Coronary artery (tissue), 2 donors: ENCODE results near the gene CD52.

ENCODE experiments used
- DNase-seq: peaks from one replicate; pipeline ENCODE4 v3.0.0-alpha.2; 2017; ENCODE audit warnings: low spot score
- H3K27ac ChIP-seq, 2 donors: fragments of 200-600 bp; sonication (generic); one replicate each; pipeline ENCODE4 v1.5.1; 2016 to 2019
- H3K4me3 ChIP-seq: fragments of 200-600 bp; sonication (generic); 2 replicates; pipeline ENCODE4 v1.5.1; 2016; ENCODE audit warnings: mild to moderate bottlenecking, moderate library complexity
- TF ChIP-seq, protein P1 (sequence below): fragments of 200-600 bp; sonication (generic); IDR thresholded peaks from one replicate; pipeline ENCODE4 v1.5.1; 2019; ENCODE audit warnings: antibody characterized with exemption

Gene CD52

DNA sequence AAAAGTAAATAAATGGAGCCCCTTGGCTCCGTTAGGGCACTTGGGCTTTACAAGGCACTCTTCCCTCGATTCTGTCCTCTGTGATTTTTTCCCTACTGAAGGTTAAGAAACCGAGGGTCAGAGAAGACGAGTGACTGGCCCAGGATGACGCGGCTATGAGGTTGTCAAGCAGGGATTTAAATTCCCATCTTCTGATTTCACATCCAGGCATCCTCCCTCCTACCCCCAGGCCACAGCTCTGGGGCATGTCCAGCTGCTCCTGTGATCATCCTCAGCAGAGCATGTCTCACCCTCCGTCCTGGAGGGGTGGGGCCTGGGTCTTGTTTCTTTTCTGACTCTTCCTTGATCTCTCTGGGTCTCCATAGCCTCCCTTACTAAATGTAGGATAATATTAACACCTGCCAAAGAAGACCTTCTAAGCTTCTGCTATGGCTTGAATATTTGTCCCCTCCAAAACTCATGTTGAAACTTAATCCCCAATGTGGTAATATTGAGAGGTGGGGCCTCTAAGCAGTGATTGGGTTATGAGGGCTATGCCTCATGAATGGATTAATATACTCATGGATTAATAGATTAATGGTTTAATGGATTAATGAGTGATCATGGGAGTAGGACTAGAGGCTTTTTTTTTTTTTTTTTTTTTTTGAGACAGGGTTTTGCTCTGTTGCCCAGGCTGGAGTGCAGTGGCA, 31.6 kb downstream of the CD52 start:
- TF ChIP-seq, protein P1, sequence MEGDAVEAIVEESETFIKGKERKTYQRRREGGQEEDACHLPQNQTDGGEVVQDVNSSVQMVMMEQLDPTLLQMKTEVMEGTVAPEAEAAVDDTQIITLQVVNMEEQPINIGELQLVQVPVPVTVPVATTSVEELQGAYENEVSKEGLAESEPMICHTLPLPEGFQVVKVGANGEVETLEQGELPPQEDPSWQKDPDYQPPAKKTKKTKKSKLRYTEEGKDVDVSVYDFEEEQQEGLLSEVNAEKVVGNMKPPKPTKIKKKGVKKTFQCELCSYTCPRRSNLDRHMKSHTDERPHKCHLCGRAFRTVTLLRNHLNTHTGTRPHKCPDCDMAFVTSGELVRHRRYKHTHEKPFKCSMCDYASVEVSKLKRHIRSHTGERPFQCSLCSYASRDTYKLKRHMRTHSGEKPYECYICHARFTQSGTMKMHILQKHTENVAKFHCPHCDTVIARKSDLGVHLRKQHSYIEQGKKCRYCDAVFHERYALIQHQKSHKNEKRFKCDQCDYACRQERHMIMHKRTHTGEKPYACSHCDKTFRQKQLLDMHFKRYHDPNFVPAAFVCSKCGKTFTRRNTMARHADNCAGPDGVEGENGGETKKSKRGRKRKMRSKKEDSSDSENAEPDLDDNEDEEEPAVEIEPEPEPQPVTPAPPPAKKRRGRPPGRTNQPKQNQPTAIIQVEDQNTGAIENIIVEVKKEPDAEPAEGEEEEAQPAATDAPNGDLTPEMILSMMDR, result no peak
- no peak for DNase-seq
- H3K4me3 ChIP-seq, result no peak overlapping the region
- H3K27ac ChIP-seq, result no peak overlapping the region

DNA sequence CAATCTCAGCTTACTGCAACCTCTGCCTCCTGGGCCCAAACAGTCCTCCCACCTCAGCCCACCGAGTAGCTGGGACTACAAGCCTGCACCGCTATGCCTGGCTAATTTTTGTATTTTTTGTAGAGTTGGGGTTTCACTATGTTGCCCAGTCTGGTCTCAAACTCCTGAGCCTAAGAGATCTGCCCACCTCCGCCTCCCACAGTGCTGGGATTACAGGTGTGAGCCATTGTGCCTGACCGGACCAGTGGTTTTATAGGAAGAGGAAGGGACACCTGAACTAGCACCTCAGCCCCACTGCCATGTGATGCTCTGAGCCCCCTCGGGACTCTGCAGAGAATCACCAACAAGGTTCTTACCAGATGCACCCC, 32.1 kb downstream of the CD52 start:
- TF ChIP-seq, protein P1, result no peak
- DNase-seq, result no peak

DNA sequence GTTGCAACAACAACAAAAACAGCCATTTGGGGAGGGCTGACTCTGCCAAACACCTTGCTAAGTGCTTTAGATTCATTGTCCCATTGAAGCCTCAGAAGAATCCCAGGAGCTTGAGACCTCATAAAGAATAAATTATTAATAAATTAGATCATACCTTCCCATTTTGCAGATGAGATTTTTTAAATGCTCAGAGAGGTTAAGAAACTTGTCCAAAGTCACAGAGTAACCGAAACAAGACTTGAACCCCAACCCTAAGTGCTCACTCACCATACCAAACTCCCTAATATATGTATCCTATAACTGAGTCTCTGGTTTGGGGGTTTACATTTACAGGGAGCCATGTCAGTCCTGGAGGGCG, 32.6 kb downstream of the CD52 start:
- no peak for DNase-seq
- H3K4me3 ChIP-seq, result no peak overlapping the region
- TF ChIP-seq, protein P1, result no peak
- no peak overlapping the region for H3K27ac ChIP-seq

More for the DNA sequence above, 32.1 kb downstream of the CD52 start:
- no peak overlapping the region for H3K4me3 ChIP-seq
- H3K27ac ChIP-seq, result no peak overlapping the region

DNA sequence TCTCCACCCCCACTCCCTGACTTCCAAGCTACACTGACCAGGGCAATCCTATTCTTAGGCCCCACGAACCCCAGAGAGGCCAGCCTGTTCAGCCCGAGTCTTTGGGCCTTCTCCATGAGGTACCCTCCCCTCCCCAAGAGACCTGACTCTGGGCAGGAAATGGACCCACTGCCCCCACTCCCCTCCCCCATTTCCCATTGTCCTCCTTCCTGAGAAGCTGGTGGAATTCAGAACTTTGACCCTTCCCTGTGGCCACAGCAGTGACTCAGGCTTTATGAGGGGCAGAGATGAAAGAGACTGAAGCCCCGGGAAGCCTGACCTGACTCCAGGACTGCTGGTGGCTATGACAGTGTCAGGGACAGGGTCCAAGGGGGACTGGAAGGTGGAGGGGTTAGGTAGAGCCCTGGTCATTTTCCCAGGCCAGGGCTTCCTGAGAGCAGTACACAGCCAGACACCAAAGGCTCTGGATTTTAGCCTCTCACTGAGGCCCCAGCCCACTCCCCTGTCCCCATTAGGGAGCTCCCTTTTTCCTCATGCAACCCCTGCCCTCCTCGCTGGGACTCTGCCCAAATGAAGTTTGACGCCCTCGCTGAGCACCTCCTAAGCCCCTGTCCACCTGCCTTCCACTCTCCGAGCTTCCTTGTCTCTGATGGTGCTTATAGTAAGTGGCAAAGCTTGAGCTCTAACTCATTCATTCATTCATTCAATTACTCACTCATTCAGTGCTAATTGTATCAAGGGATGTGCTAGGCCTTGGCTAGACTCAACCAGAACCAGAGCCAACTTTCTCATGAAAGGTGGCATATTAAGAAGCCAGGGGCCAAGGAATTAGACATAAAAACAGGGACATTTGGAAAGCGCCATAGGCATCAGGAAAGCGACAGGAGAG, 33.2 kb downstream of the CD52 start:
- no peak overlapping the region for H3K4me3 ChIP-seq
- TF ChIP-seq, protein P1, result no peak
- no peak for DNase-seq

DNA sequence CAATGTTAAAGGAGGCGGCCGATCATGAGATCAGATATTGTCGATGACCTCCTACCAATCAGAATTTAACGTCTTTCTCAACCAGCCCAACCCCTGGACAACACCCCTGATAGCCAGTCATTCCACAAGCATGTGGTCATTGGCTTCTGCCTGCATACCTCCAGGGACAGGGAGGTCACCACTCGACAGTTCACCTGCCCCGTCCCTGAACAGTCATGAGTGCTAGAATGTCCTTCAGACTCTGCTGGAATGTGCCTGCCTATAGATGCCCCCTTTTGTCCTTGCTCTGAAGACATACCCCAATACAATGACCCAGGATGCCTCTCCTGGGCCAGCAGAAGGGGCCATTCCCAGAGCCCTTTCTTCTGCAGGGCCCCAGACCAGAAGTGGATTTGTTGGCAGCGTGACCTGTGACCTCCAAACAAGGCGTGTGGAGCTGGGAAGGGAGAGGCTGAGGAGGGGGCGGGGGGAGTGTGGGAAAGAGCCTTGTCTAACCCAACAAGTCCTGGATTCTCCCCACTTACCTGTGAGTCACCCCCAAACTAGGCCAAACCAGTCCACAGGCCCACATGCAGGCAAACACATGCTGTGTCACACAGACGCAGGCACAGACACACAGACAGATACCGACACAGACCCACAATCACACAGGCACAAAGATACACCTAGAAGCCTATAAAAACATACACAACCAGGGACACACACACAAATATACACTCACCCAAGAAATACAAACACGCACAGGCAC, 34.0 kb downstream of the CD52 start:
- DNase-seq, result no peak
- Histone ChIP-seq H3K4me3 (no peak overlapping the region), H3K27ac (no peak overlapping the region)
- TF ChIP-seq, protein P1, result no peak

More for the DNA sequence above, 33.2 kb downstream of the CD52 start:
- H3K27ac ChIP-seq, result no peak overlapping the region

DNA sequence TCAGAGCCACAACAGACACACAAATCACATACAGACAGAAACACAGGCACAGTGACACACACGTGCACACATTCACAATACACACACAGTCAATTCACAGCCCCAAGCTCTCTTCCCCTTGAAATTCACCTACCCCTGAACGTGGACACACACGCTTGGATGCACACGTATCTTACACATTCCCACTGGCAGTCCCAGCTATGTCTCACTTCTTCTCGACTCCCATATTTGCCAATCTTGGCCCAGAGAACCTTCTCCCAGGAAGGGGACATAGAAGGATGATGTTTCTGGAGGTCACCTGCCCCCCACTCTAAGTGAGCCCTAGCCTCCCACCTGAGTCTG, 34.6 kb downstream of the CD52 start:
- DNase-seq, result no peak
- Histone ChIP-seq H3K4me3 (no peak overlapping the region), H3K27ac (no peak overlapping the region)
- TF ChIP-seq, protein P1, result no peak
